HG03025 (cell line): Measurements from ENCODE around the gene ELP2.

Experiments
- ATAC-seq: cut with Tn5 transposase; IDR thresholded peaks from one replicate; pipeline ENCODE4 v1.9.1; 2021; ENCODE audit warnings: mild to moderate bottlenecking, moderate library complexity; ENCODE audit not compliant: unreplicated experiment, low FRiP score

Gene ELP2

GRCh38 chr18:36212301-36213171 lies 82.8 kb downstream of the ELP2 start:
- ATAC-seq: no peak

- no peak for ATAC-seq
These were observed 85.1 kb downstream of the ELP2 start for GRCh38 chr18:36214811-36215210.

GRCh38 chr18:36215577-36215976 lies 85.9 kb downstream of the ELP2 start:
- ATAC-seq: no peak

GRCh38 chr18:36217348-36217747 lies 87.6 kb downstream of the ELP2 start:
- ATAC-seq: no peak

- ATAC-seq: no peak
These were observed 99.5 kb downstream of the ELP2 start for GRCh38 chr18:36229188-36229587.
